ENCODE data around the gene TCF3. TPM values are rescaled to one million over a fixed set of nuclear protein-coding genes. Genes with fewer than 3 reads are reported as not detected.

The TCF3 gene
- total RNA-seq, 2 donors from 2014 or later = 53.6 to 87.0 TPM

- H3K27ac Mint-ChIP-seq = no peak overlapping the region
- ATAC-seq (replicated peaks) = no peak
Observed at GRCh38 chr19:1619094-1619439, 33.3 kb downstream of the TCF3 start.

GRCh38 chr19:1618157-1619093, 34.0 kb downstream of the TCF3 start:
- no peaks in the 10 kb centered on the region for H3K27me3 Mint-ChIP-seq
- peak; percentile 63 for ATAC-seq (replicated peaks)
- peaks cover 18% of the 10 kb centered on the region for H3K4me1 Mint-ChIP-seq
- peak overlapping the region; percentile 48 for H3K27ac Mint-ChIP-seq
- no peak overlapping the region for H3K4me3 Mint-ChIP-seq
- no peaks in the 10 kb centered on the region for H3K9me3 Mint-ChIP-seq
- peaks cover 50% of the 10 kb centered on the region for H3K36me3 Mint-ChIP-seq (ENCODE audit: low read depth)

More at GRCh38 chr19:1619094-1619439, 33.3 kb downstream of the TCF3 start:
- no peaks in the 10 kb centered on the region for H3K9me3 Mint-ChIP-seq
- peaks cover 18% of the 10 kb centered on the region for H3K4me1 Mint-ChIP-seq
- H3K36me3 Mint-ChIP-seq (ENCODE audit: low read depth) = peaks cover 47% of the 10 kb centered on the region
- no peak overlapping the region for H3K4me3 Mint-ChIP-seq
- no peaks in the 10 kb centered on the region for H3K27me3 Mint-ChIP-seq

- H3K9me3 Mint-ChIP-seq = no peaks in the 10 kb centered on the region
- peak overlapping the region; percentile 14 for H3K4me3 Mint-ChIP-seq
- peak; percentile 63 for ATAC-seq (replicated peaks)
- no peaks in the 10 kb centered on the region for H3K27me3 Mint-ChIP-seq
- H3K27ac Mint-ChIP-seq = peak overlapping the region; percentile 78
- H3K36me3 Mint-ChIP-seq (ENCODE audit: low read depth) = peaks cover 50% of the 10 kb centered on the region
- H3K4me1 Mint-ChIP-seq = peaks cover 18% of the 10 kb centered on the region
Observed at GRCh38 chr19:1616875-1617274, 35.5 kb downstream of the TCF3 start.

GRCh38 chr19:1616396-1616795, 36.0 kb downstream of the TCF3 start:
- no peak for ATAC-seq (replicated peaks)
- Mint-ChIP-seq H3K9me3 (no peaks in the 10 kb centered on the region), H3K4me1 (peaks cover 18% of the 10 kb centered on the region), H3K4me3 (peak overlapping the region; percentile 14), H3K27ac (peak overlapping the region; percentile 78), H3K36me3 (ENCODE audit: low read depth) (peaks cover 53% of the 10 kb centered on the region), H3K27me3 (no peaks in the 10 kb centered on the region)

- peaks cover 64% of the 10 kb centered on the region for H3K36me3 Mint-ChIP-seq (ENCODE audit: low read depth)
- no peak overlapping the region for H3K4me3 Mint-ChIP-seq
- no peaks in the 10 kb centered on the region for H3K27me3 Mint-ChIP-seq
- H3K9me3 Mint-ChIP-seq = no peaks in the 10 kb centered on the region
- no peak overlapping the region for H3K27ac Mint-ChIP-seq
- no peak for ATAC-seq (replicated peaks)
- peaks cover 18% of the 10 kb centered on the region for H3K4me1 Mint-ChIP-seq
Observed at GRCh38 chr19:1615156-1615765, 37.2 kb downstream of the TCF3 start.

- no peak overlapping the region for H3K27ac Mint-ChIP-seq
- H3K27me3 Mint-ChIP-seq = no peaks in the 10 kb centered on the region
- H3K9me3 Mint-ChIP-seq = no peaks in the 10 kb centered on the region
- peaks cover 64% of the 10 kb centered on the region for H3K36me3 Mint-ChIP-seq (ENCODE audit: low read depth)
- H3K4me3 Mint-ChIP-seq = no peak overlapping the region
- no peak for ATAC-seq (replicated peaks)
- peaks cover 22% of the 10 kb centered on the region for H3K4me1 Mint-ChIP-seq
Observed at GRCh38 chr19:1613808-1614570, 38.4 kb downstream of the TCF3 start.

GRCh38 chr19:1613146-1613545, 39.3 kb downstream of the TCF3 start:
- Mint-ChIP-seq H3K9me3 (no peaks in the 10 kb centered on the region), H3K4me1 (peaks cover 16% of the 10 kb centered on the region), H3K27ac (no peak overlapping the region), H3K4me3 (no peak overlapping the region), H3K36me3 (ENCODE audit: low read depth) (peaks cover 61% of the 10 kb centered on the region), H3K27me3 (no peaks in the 10 kb centered on the region)
- no peak for ATAC-seq (replicated peaks)

GRCh38 chr19:1612114-1613086, 40.0 kb downstream of the TCF3 start:
- Mint-ChIP-seq H3K27me3 (no peaks in the 10 kb centered on the region), H3K9me3 (no peaks in the 10 kb centered on the region), H3K36me3 (ENCODE audit: low read depth) (peaks cover 58% of the 10 kb centered on the region), H3K4me3 (no peak overlapping the region), H3K27ac (no peak overlapping the region), H3K4me1 (peaks cover 12% of the 10 kb centered on the region)
- ATAC-seq (replicated peaks) = no peak

GRCh38 chr19:1611353-1611752, 41.1 kb downstream of the TCF3 start:
- Mint-ChIP-seq H3K36me3 (ENCODE audit: low read depth) (peaks cover 48% of the 10 kb centered on the region), H3K27me3 (no peaks in the 10 kb centered on the region), H3K9me3 (no peaks in the 10 kb centered on the region), H3K4me1 (peaks cover 3% of the 10 kb centered on the region), H3K4me3 (no peak overlapping the region), H3K27ac (no peak overlapping the region)
- no peak for ATAC-seq (replicated peaks)

GRCh38 chr19:1610579-1610978, 41.8 kb downstream of the TCF3 start:
- peaks cover 7% of the 10 kb centered on the region for H3K4me1 Mint-ChIP-seq
- no peak overlapping the region for H3K4me3 Mint-ChIP-seq
- no peaks in the 10 kb centered on the region for H3K27me3 Mint-ChIP-seq
- H3K27ac Mint-ChIP-seq = no peak overlapping the region
- H3K36me3 Mint-ChIP-seq (ENCODE audit: low read depth) = peaks cover 41% of the 10 kb centered on the region
- no peaks in the 10 kb centered on the region for H3K9me3 Mint-ChIP-seq
- ATAC-seq (replicated peaks) = no peak

- peak overlapping the region; percentile 48 for H3K4me3 Mint-ChIP-seq
- peaks cover 35% of the 10 kb centered on the region for H3K36me3 Mint-ChIP-seq (ENCODE audit: low read depth)
- ATAC-seq (replicated peaks) = no peak
- peak overlapping the region; percentile 75 for H3K27ac Mint-ChIP-seq
- H3K4me1 Mint-ChIP-seq = peaks cover 7% of the 10 kb centered on the region
- no peaks in the 10 kb centered on the region for H3K27me3 Mint-ChIP-seq
- H3K9me3 Mint-ChIP-seq = no peaks in the 10 kb centered on the region
Observed at GRCh38 chr19:1609680-1610474, 42.5 kb downstream of the TCF3 start.

- Mint-ChIP-seq H3K4me1 (peaks cover 7% of the 10 kb centered on the region), H3K27me3 (no peaks in the 10 kb centered on the region), H3K4me3 (peak overlapping the region; percentile 48), H3K9me3 (no peaks in the 10 kb centered on the region), H3K36me3 (ENCODE audit: low read depth) (peaks cover 33% of the 10 kb centered on the region), H3K27ac (peak overlapping the region; percentile 75)
- ATAC-seq (replicated peaks) = no peak
Observed at GRCh38 chr19:1609103-1609396, 43.4 kb downstream of the TCF3 start.

GRCh38 chr19:1608359-1609102, 43.9 kb downstream of the TCF3 start:
- H3K4me3 Mint-ChIP-seq = peak overlapping the region; percentile 48
- peaks cover 7% of the 10 kb centered on the region for H3K4me1 Mint-ChIP-seq
- ATAC-seq (replicated peaks) = no peak
- H3K36me3 Mint-ChIP-seq (ENCODE audit: low read depth) = peaks cover 31% of the 10 kb centered on the region
- H3K27ac Mint-ChIP-seq = peak overlapping the region; percentile 75
- no peaks in the 10 kb centered on the region for H3K9me3 Mint-ChIP-seq
- H3K27me3 Mint-ChIP-seq = no peaks in the 10 kb centered on the region

All from activated T-helper 17 cell treated with anti-CD3 and anti-CD28 coated beads, Interleukin-2, amount 50 U/mL, for 72 hours (primary cell).